ENCODE data around the gene CDK5RAP1.

Gene CDK5RAP1

DNA sequence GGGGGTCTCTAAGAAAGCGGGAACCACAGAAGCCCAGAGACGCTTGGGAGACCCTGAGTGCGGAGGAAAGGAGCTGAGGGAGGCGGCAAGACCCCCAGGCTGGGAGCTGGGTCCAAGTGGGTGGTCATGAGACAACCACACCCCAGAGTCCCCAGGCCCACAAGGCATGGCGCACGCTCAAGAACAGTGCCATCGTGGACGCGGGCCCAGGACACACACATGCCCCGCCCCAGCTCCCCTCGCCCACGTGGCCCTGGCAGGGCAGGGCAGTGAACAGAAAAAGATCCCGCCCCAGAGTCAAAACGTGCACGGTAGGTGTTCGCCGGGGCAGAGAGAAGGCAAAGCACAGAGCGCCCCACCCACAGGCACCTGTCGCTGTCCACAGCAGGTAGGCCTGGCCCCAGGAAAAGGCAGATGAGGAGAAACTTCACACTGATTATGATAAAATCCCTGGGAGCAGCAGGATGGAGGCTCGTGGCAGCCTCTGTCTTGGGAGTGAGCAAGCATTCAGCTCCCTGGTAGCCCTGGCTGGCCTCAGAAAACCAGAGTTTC, 68.3 kb downstream of the CDK5RAP1 start:
- Histone ChIP-seq H3K9me3 (no peaks in the 10 kb centered on the region), H3K4me1 (no peaks in the 10 kb centered on the region), H3K27me3 (peaks cover 38% of the 10 kb centered on the region), H3K36me3 (no peaks in the 10 kb centered on the region), H3K4me3 (ENCODE audit: low read depth, low read length) (no peak overlapping the region)
- TF ChIP-seq, protein P1, sequence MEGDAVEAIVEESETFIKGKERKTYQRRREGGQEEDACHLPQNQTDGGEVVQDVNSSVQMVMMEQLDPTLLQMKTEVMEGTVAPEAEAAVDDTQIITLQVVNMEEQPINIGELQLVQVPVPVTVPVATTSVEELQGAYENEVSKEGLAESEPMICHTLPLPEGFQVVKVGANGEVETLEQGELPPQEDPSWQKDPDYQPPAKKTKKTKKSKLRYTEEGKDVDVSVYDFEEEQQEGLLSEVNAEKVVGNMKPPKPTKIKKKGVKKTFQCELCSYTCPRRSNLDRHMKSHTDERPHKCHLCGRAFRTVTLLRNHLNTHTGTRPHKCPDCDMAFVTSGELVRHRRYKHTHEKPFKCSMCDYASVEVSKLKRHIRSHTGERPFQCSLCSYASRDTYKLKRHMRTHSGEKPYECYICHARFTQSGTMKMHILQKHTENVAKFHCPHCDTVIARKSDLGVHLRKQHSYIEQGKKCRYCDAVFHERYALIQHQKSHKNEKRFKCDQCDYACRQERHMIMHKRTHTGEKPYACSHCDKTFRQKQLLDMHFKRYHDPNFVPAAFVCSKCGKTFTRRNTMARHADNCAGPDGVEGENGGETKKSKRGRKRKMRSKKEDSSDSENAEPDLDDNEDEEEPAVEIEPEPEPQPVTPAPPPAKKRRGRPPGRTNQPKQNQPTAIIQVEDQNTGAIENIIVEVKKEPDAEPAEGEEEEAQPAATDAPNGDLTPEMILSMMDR (IDR thresholded peaks at IDR 0.05; ENCODE audit: low read depth, low read length): no peak
- DNase-seq: no peak

DNA sequence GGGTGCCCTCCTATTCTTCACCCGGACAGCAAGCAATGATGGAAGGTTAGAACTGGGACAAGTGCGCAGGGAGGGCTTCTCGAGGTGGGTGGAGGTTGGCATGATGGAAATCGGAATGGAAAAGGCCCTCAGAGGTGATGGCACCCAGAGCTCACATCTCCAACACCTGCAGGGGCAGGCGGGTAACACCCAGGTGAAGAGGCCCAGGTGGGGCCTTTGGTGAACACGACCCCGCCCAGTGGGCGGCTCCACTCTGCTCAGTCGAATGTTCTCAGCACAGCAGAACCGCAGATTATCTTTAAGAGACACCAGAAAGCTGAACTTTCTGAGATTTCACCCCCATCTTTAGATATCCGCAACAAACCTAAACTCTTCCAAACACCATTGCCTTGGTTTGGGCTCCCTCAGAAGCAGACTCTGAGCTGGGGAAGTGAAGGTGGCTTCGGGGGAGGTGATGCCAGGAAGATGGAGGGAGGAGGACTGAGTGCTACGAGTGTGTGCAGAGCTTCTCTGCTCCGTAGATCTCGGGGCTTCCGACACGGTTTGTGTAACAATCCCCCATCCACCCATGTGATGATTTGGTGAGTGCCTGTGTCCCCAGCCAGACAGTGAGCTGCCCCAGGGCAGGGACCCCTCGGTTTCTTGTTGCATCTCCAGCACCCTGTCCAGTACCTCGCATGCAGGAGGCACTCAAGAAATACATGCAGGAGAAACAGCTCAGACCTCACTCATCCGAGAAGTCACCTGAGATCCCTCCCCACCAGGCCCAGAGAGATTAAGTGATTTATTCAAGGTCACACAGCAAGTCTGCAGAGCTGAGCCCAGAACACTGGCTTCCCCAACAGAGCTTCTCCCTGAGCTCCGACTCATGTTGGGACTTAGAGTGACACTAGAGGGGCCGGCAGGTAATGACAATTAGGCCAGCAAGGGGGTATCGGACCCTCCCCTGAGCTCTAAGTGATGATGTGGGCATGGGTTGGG, 72.9 kb downstream of the CDK5RAP1 start:
- peaks cover 41% of the 10 kb centered on the region for H3K27me3 ChIP-seq
- TF ChIP-seq, protein P1 (IDR thresholded peaks at IDR 0.05; ENCODE audit: low read depth, low read length): no peak
- DNase-seq: no peak
- H3K36me3 ChIP-seq: no peaks in the 10 kb centered on the region
- H3K4me1 ChIP-seq: no peaks in the 10 kb centered on the region
- H3K9me3 ChIP-seq: no peaks in the 10 kb centered on the region
- no peak overlapping the region for H3K4me3 ChIP-seq (ENCODE audit: low read depth, low read length)

DNA sequence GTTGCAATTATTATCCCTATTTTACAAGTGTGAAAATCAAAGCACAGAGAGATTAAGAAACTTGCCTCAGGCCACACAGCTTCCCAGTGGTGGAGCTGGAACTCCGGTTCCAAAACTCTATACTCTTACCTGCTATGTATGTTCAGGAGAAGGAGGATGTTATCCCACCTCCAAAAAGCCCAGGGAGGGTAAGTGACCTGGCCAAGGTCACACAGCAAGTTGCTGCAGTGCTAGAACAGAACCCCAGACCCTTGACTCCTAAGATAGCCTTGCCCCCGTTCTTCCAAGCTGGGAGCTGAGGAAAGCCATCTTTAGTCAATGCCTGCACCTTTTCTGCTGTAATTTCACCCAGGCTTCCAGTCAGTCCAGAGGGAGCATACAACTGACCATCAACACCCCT, 76.0 kb downstream of the CDK5RAP1 start:
- Histone ChIP-seq H3K4me3 (ENCODE audit: low read depth, low read length) (no peak overlapping the region), H3K27me3 (peaks cover 24% of the 10 kb centered on the region), H3K4me1 (no peaks in the 10 kb centered on the region), H3K9me3 (no peaks in the 10 kb centered on the region), H3K36me3 (no peaks in the 10 kb centered on the region)
- TF ChIP-seq, protein P1 (IDR thresholded peaks at IDR 0.05; ENCODE audit: low read depth, low read length): no peak
- DNase-seq: no peak

DNA sequence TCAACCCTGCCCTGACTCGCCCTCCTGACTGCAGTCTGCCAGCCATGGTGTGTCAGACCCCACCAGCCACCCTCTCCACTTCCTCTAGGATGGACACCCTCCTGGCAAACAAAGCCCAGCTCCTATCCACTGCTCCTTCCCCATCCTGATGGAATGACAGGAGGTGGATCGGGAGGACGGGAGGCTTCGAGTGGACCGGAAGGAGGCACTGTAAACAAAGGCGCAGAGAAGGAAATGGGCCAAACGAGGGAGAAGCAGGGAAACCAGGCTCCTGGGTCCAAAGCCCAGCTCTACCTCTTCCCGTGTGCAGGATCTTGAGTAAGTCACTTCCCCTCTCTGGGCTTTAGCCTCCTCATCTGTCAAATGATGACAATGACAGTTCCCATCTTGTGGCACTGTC, 78.1 kb downstream of the CDK5RAP1 start:
- no peak for DNase-seq
- Histone ChIP-seq H3K27me3 (peaks cover 6% of the 10 kb centered on the region), H3K4me3 (ENCODE audit: low read depth, low read length) (no peak overlapping the region), H3K36me3 (no peaks in the 10 kb centered on the region), H3K9me3 (no peaks in the 10 kb centered on the region), H3K4me1 (no peaks in the 10 kb centered on the region)
- TF ChIP-seq, protein P1 (IDR thresholded peaks at IDR 0.05; ENCODE audit: low read depth, low read length): no peak

DNA sequence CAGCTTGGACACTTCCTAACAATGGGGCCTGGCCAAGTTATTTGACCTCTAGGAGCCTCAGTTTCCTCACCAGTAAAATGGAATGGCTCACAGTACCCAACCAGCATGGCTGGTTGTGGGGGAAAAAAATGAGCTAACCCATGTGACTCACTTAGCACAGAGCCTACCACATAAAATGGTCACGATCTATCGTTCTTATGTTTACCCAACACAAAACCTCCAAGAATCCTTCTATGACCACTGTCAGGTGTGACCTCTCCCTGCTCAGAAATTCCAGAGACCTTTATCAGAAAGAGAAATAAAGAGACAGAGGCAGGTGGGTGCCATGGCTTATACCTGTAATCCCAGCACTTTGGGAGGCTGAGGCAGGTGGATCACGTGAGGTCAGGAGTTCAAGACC, 78.9 kb downstream of the CDK5RAP1 start:
- Histone ChIP-seq H3K9me3 (no peaks in the 10 kb centered on the region), H3K4me1 (no peaks in the 10 kb centered on the region), H3K36me3 (no peaks in the 10 kb centered on the region), H3K4me3 (ENCODE audit: low read depth, low read length) (no peak overlapping the region), H3K27me3 (no peaks in the 10 kb centered on the region; the same call in 1 of the 2 replicates)
- no peak for DNase-seq
- TF ChIP-seq, protein P1 (IDR thresholded peaks at IDR 0.05; ENCODE audit: low read depth, low read length): no peak

DNA sequence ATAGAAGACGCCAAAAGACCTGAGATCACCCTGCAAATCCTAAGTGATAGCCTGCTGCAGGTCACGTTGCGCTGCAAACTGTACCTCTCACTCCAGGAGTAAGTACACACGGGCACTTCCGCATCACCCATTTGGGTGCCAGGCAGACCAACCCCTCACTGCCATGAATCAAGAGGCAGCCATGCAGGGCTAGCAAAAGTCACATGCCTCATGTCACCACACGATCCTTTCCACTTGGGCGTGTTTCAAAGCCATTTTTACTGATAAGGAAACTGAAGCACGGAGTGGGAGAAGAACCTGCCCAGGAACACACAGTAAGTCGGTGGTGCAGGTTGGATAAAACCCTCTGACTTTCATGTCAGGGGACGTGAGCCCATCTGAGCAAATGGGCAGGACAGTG, 81.3 kb downstream of the CDK5RAP1 start:
- H3K9me3 ChIP-seq: no peaks in the 10 kb centered on the region
- no peaks in the 10 kb centered on the region for H3K4me1 ChIP-seq
- H3K4me3 ChIP-seq (ENCODE audit: low read depth, low read length): no peak overlapping the region
- H3K27me3 ChIP-seq: no peaks in the 10 kb centered on the region
- no peak for DNase-seq
- TF ChIP-seq, protein P1 (IDR thresholded peaks at IDR 0.05; ENCODE audit: low read depth, low read length): no peak
- no peaks in the 10 kb centered on the region for H3K36me3 ChIP-seq
